Trophoblast cell (in vitro differentiated cells and primary cell): Measurements from ENCODE around the gene SCG3.
A peak's percentile ranks its signal among the peaks of the same experiment; 100 is the strongest.

ENCODE experiments used
- DNase-seq, 2 donors: peaks; one replicate each; pipeline ENCODE4 v3.0.0-alpha.2; 2016
- H2AFZ ChIP-seq: 2 replicates; pipeline ENCODE4 v1.6.1; 2013; ENCODE audit warnings: low read length, moderate library complexity, mild to moderate bottlenecking; ENCODE audit not compliant: insufficient read depth, poor library complexity
- H2AK5ac ChIP-seq: 2 replicates; pipeline ENCODE4 v1.6.1; 2013; ENCODE audit warnings: mild to moderate bottlenecking, low read length
- H2BK120ac ChIP-seq: 2 replicates; pipeline ENCODE4 v1.6.1; 2013; ENCODE audit warnings: low read length, mild to moderate bottlenecking, moderate library complexity; ENCODE audit not compliant: insufficient read depth, poor library complexity
- H2BK12ac ChIP-seq: 2 replicates; pipeline ENCODE4 v1.6.1; 2013; ENCODE audit warnings: mild to moderate bottlenecking, low read length, moderate library complexity
- H2BK5ac ChIP-seq: 2 replicates; pipeline ENCODE4 v1.6.1; 2013; ENCODE audit warnings: low read length, low read depth, moderate library complexity, mild to moderate bottlenecking; ENCODE audit not compliant: poor library complexity
- H3K14ac ChIP-seq: 2 replicates; pipeline ENCODE4 v1.6.1; 2013; ENCODE audit warnings: mild to moderate bottlenecking, low read length
- H3K18ac ChIP-seq: 2 replicates; pipeline ENCODE4 v1.6.1; 2013; ENCODE audit warnings: mild to moderate bottlenecking, low read length
- H3K23ac ChIP-seq: 2 replicates; pipeline ENCODE4 v1.6.1; 2013; ENCODE audit warnings: low read length
- H3K27ac ChIP-seq: 2 replicates; pipeline ENCODE4 v1.5.1; 2013; ENCODE audit warnings: low read depth, mild to moderate bottlenecking, inconsistent platforms, low read length, moderate library complexity
- H3K27me3 ChIP-seq: 2 replicates; pipeline ENCODE4 v1.6.1; 2013; ENCODE audit warnings: inconsistent platforms, mild to moderate bottlenecking, low read length, moderate library complexity; ENCODE audit not compliant: insufficient read depth
- H3K36me3 ChIP-seq, 2 experiments: 1 replicate in 1 of 2; 2 replicates in 1 of 2; pipeline ENCODE4 v1.6.1; 2013; ENCODE audit warnings: low read length in 2 of 2, mild to moderate bottlenecking in 2 of 2, moderate library complexity in 1 of 2; ENCODE audit not compliant: insufficient read depth in 2 of 2, control insufficient read depth in 1 of 2
- H3K4ac ChIP-seq: 2 replicates; pipeline ENCODE4 v1.6.1; 2013; ENCODE audit warnings: low read depth, mild to moderate bottlenecking, low read length, moderate library complexity
- H3K4me1 ChIP-seq, 2 experiments: 1 replicate in 1 of 2; 2 replicates in 1 of 2; pipeline ENCODE4 v1.6.1; 2013; ENCODE audit warnings: low read length in 2 of 2, mild to moderate bottlenecking in 2 of 2, moderate library complexity in 1 of 2; ENCODE audit not compliant: insufficient read depth in 2 of 2, control insufficient read depth in 1 of 2
- H3K4me2 ChIP-seq: 2 replicates; pipeline ENCODE4 v1.6.1; 2013; ENCODE audit warnings: inconsistent platforms, mild to moderate bottlenecking, low read length, moderate library complexity
- H3K4me3 ChIP-seq: 2 replicates; pipeline ENCODE4 v1.5.1; 2013; ENCODE audit warnings: mild to moderate bottlenecking, low read depth, low read length, inconsistent platforms
- H3K79me1 ChIP-seq: one replicate; pipeline ENCODE4 v1.6.1; 2013; ENCODE audit warnings: low read length
- H3K79me2 ChIP-seq: 2 replicates; pipeline ENCODE4 v1.6.1; 2013; ENCODE audit warnings: low read length, mild to moderate bottlenecking; ENCODE audit not compliant: control insufficient read depth, insufficient read depth, poor library complexity
- H3K9ac ChIP-seq: 2 replicates; pipeline ENCODE4 v1.6.1; 2013; ENCODE audit warnings: mild to moderate bottlenecking, low read length
- H3K9me3 ChIP-seq: 2 replicates; pipeline ENCODE4 v1.6.1; 2013; ENCODE audit warnings: low read depth, mild to moderate bottlenecking, control low read depth, inconsistent platforms, low read length; ENCODE audit not compliant: insufficient read depth
- H4K12ac ChIP-seq: 2 replicates; pipeline ENCODE4 v1.6.1; 2013; ENCODE audit warnings: low read depth, mild to moderate bottlenecking, low read length, moderate library complexity
- H4K8ac ChIP-seq: 2 replicates; pipeline ENCODE4 v1.6.1; 2013; ENCODE audit warnings: low read depth, mild to moderate bottlenecking, low read length, moderate library complexity
- H4K91ac ChIP-seq: one replicate; pipeline ENCODE4 v1.6.1; 2013; ENCODE audit warnings: low read depth, mild to moderate bottlenecking, low read length, moderate library complexity
- WGBS: extraction: QIAGEN DNeasy Blood & Tissue Kit; methylation state at CpG from one replicate; pipeline ENCODE4 v1.1.7; 2013; ENCODE audit warnings: missing lambda C conversion rate; ENCODE audit not compliant: insufficient read length, insufficient coverage; ENCODE audit errors: extremely low coverage; 5-methylcytosine and 5-hydroxymethylcytosine counted together

SCG3 gene

DNA sequence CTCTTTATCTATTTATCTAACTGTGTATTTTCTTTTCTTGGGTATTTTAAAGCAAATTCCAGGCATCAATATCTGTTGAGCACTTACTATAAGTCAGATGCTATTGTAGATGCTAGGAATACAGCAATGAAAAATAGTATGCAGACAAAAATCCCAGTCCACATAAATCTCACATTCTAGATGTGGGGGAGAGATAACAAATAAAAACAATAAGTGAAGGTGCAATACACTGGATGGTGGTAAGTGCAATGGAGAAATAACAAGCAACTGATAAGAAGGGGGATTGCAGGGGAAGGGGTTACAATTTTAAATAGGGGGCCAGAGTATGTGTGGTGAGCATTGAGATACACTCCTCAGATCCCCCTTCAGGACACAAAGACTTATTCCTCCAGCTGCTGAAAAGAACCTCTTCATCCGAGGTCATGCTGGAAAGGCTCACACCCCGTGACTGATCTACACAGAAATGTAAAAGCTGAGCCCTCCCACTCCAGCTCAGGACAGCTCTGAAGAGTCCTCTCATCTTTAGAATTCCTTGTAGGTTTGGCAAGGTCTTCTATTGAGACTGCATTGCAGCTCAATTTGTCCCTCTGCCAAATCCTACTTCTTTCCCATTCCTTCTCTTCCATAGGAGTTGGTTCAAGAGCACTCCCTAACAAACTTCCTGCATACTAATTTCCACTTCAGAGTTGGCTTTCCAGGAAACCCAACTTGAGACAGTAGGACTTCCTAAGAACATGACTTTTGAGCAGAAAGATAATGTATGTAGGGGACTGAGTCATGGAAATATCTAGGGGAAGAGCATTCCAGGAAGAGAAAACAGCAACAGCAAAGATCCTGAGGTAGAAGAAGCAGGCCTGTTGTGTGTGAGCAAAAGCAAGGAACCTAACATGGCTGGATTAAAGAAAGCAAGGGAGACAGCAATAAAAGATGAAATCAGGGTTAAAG, 8.1 kb upstream of the SCG3 start:
- Histone ChIP-seq H2BK12ac (no peak overlapping the region), H3K18ac (no peak overlapping the region), H4K8ac (no peak overlapping the region), H2BK5ac (no peak overlapping the region), H4K12ac (no peak overlapping the region), H3K9ac (no peak overlapping the region), H3K9me3 (no peaks in the 10 kb centered on the region), H3K23ac (no peak overlapping the region), H3K4me2 (no peak overlapping the region), H3K36me3 (no peaks in the 10 kb centered on the region), H3K14ac (no peak overlapping the region), H2AFZ (no peak overlapping the region), H3K79me1 (no peaks in the 10 kb centered on the region), H3K27me3 (peaks cover 2% of the 10 kb centered on the region), H3K79me2 (no peaks in the 10 kb centered on the region), H2AK5ac (no peak overlapping the region), H3K4me3 (no peak overlapping the region), H2BK120ac (no peak overlapping the region), H3K27ac (no peak overlapping the region), H3K4me1 (no peaks in the 10 kb centered on the region), H4K91ac (no peak overlapping the region), H3K4ac (no peak overlapping the region)
- DNase-seq = peak in 1 of 2 donors; percentile 16
- no CpG with 5 or more reads among the region's 2 CpGs for WGBS

DNA sequence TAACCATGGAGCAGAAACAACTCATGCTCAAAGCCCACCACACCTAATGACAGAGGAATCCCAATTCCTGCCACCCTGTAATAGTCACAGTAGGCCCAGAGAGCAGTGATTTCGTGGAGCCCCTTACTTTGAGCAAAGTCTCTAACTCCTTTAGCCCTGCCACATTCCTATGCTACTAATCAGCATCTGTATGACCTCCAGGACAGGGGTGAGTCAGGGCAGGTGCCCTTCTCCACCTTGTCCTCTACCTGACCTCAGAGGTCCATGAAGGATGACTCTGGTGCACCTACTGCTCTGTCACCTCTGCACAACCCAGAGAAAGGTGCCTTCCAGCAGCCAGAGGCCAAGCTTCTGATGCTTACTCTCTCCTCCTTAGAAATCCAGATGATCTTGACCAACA, 6.1 kb upstream of the SCG3 start:
- Histone ChIP-seq H3K14ac (no peak overlapping the region), H3K9ac (no peak overlapping the region)

DNA sequence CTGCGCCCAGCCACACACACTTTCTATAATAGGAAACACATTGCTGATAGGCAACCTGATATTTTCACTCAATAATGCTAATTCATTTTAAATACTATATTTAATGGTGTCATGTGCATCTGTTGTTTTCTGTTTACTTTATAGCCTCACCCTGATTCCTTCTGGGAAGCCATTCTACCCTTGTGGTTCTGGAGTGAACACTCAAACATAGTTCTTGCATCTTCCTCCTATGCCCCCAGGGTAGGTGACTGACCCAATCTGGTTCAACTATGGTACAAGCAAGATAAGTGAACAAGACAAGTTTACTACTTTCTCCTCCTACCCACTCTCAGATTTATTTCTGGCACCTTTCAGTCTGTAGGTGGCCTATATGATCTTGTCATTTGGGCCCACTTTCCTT, 4.3 kb upstream of the SCG3 start:
- no peak overlapping the region for H2AFZ ChIP-seq
- WGBS = no CpG with 5 or more reads among the region's 1 CpG
- H2BK12ac ChIP-seq = no peak overlapping the region
- peaks cover 2% of the 10 kb centered on the region for H3K27me3 ChIP-seq
- no peak overlapping the region for H3K4me2 ChIP-seq
- no peak overlapping the region for H4K8ac ChIP-seq
- H3K23ac ChIP-seq = no peak overlapping the region
- H3K9ac ChIP-seq = no peak overlapping the region
- H3K79me1 ChIP-seq = no peaks in the 10 kb centered on the region
- H3K9me3 ChIP-seq = no peaks in the 10 kb centered on the region
- no peak overlapping the region for H4K91ac ChIP-seq
- no peak overlapping the region for H3K18ac ChIP-seq
- H3K14ac ChIP-seq = no peak overlapping the region
- no peak overlapping the region for H2BK5ac ChIP-seq
- no peaks in the 10 kb centered on the region for H3K36me3 ChIP-seq
- peaks cover 0 to 5% of the 10 kb centered on the region in 2 experiments for H3K4me1 ChIP-seq
- no peak overlapping the region for H2BK120ac ChIP-seq
- H3K4me3 ChIP-seq = no peak overlapping the region
- H4K12ac ChIP-seq = no peak overlapping the region
- H3K4ac ChIP-seq = no peak overlapping the region
- no peak for DNase-seq
- no peak overlapping the region for H2AK5ac ChIP-seq
- no peaks in the 10 kb centered on the region for H3K79me2 ChIP-seq
- no peak overlapping the region for H3K27ac ChIP-seq

More for the DNA sequence above, 6.1 kb upstream of the SCG3 start:
- Histone ChIP-seq H3K23ac (no peak overlapping the region), H3K79me1 (no peaks in the 10 kb centered on the region), H4K12ac (no peak overlapping the region), H3K79me2 (no peaks in the 10 kb centered on the region), H2BK120ac (no peak overlapping the region), H3K4me2 (no peak overlapping the region), H2AK5ac (no peak overlapping the region), H4K8ac (no peak overlapping the region), H3K18ac (no peak overlapping the region), H3K4ac (no peak overlapping the region), H3K27ac (no peak overlapping the region), H3K9me3 (no peaks in the 10 kb centered on the region), H3K36me3 (no peaks in the 10 kb centered on the region), H3K4me3 (no peak overlapping the region), H3K27me3 (peaks cover 2% of the 10 kb centered on the region), H2BK12ac (no peak overlapping the region), H2AFZ (no peak overlapping the region), H2BK5ac (no peak overlapping the region), H3K4me1 (no peaks in the 10 kb centered on the region), H4K91ac (no peak overlapping the region)
- DNase-seq = no peak
- no CpG with 5 or more reads among the region's 1 CpG for WGBS

DNA sequence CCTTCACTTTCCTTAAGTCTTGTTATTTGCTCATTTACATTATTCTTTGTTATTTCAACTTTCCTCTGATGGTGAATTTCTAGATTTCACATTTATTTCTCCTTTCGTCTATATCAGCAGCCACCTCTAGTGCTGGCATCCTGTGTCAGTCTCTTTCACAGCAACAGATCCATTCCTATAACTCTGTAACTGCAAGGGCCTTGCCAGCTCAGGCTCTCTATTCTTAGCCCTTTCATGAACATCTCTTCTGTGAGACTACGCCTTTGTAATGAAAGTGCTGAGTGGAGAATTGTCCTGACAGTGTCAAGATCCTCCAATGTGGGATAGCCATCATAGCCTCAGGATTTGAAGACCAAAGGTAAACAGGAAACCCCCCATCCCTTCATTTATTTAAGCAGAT, 3.9 kb upstream of the SCG3 start:
- H3K4me1 ChIP-seq = peaks cover 0 to 5% of the 10 kb centered on the region in 2 experiments
- H3K9me3 ChIP-seq = no peaks in the 10 kb centered on the region
- no peak overlapping the region for H2BK12ac ChIP-seq
- no peaks in the 10 kb centered on the region for H3K79me1 ChIP-seq
- H2AFZ ChIP-seq = no peak overlapping the region
- no peak overlapping the region for H4K91ac ChIP-seq
- WGBS = no CpG with 5 or more reads among the region's 2 CpGs
- H2AK5ac ChIP-seq = no peak overlapping the region
- H3K27ac ChIP-seq = no peak overlapping the region
- H3K27me3 ChIP-seq = peaks cover under 1% of the 10 kb centered on the region
- no peak overlapping the region for H3K18ac ChIP-seq
- H2BK5ac ChIP-seq = no peak overlapping the region
- H3K36me3 ChIP-seq = no peaks in the 10 kb centered on the region
- H3K23ac ChIP-seq = no peak overlapping the region
- H3K14ac ChIP-seq = no peak overlapping the region
- no peak overlapping the region for H4K8ac ChIP-seq
- H3K4me3 ChIP-seq = no peak overlapping the region
- H3K9ac ChIP-seq = no peak overlapping the region
- H3K4me2 ChIP-seq = no peak overlapping the region
- no peak overlapping the region for H4K12ac ChIP-seq
- no peak overlapping the region for H3K4ac ChIP-seq
- no peak for DNase-seq
- no peaks in the 10 kb centered on the region for H3K79me2 ChIP-seq
- no peak overlapping the region for H2BK120ac ChIP-seq
